HepG2 (cell line): Measurements from ENCODE around the gene TBX6.

ENCODE experiments used
- ATF4 ChIP-seq, 2 experiments: fragments of 450-650 bp in 1 of 2; sonication (generic) in 1 of 2; formaldehyde crosslinking; IDR thresholded peaks; 2 replicates each; pipeline versions ENCODE4 v1.5.0 to v1.8.0; 2020 to 2022; ENCODE audit warnings: mild to moderate bottlenecking in 1 of 2, missing genetic modification reagents in 1 of 2
- CTCF ChIP-seq: sonication (generic); formaldehyde crosslinking; IDR thresholded peaks from 2 replicates; pipeline ENCODE4 v1.5.0; 2020; ENCODE audit warnings: mild to moderate bottlenecking, missing genetic modification reagents, moderate library complexity
- FOSL1 ChIP-seq: sonication (generic); formaldehyde crosslinking; IDR thresholded peaks from 2 replicates; pipeline ENCODE4 v1.9.0; 2021; ENCODE audit warnings: missing genetic modification reagents, borderline replicate concordance
- HDAC6 ChIP-seq: fragments of 200-600 bp; sonication (generic); IDR thresholded peaks from 2 replicates; pipeline ENCODE4 v1.7.0; 2017; ENCODE audit warnings: mild to moderate bottlenecking, antibody characterized with exemption, low read length, low read depth
- LCORL ChIP-seq, 2 experiments: fragments of 450-650 bp in 1 of 2; sonication (generic) in 1 of 2; formaldehyde crosslinking in 1 of 2; IDR thresholded peaks; 2 replicates each; pipeline versions ENCODE4 v1.5.0 to v1.6.1; 2017 to 2020; ENCODE audit warnings: antibody characterized with exemption in 1 of 2, missing genetic modification reagents in 1 of 2
- SRF ChIP-seq: IDR thresholded peaks from 2 replicates; pipeline ENCODE4 v1.6.1; 2011; ENCODE audit warnings: mild to moderate bottlenecking, low read depth, low read length, moderate library complexity
- USF2 ChIP-seq, 2 experiments: sonication (generic) in 1 of 2; formaldehyde crosslinking in 1 of 2; IDR thresholded peaks; 2 replicates each; pipeline versions ENCODE4 v1.5.1 to v1.6.1; 2011 to 2020; ENCODE audit warnings: borderline replicate concordance in 1 of 2, low read depth in 1 of 2, low read length in 1 of 2, mild to moderate bottlenecking in 1 of 2, missing genetic modification reagents in 1 of 2, moderate library complexity in 1 of 2
- ZFP41 ChIP-seq: sonication (generic); formaldehyde crosslinking; IDR thresholded peaks from 2 replicates; pipeline ENCODE4 v1.4.0; 2020; ENCODE audit warnings: mild to moderate bottlenecking, missing genetic modification reagents, borderline replicate concordance
- ZNF407 ChIP-seq: sonication (generic); formaldehyde crosslinking; IDR thresholded peaks from one replicate; pipeline ENCODE4 v1.5.1; 2020; ENCODE audit warnings: mild to moderate bottlenecking, missing genetic modification reagents; ENCODE audit errors: not compliant biosample characterization

GRCh38 chr16:30131869-30132475 is 40.2 kb upstream of the TBX6 start:
- TF ChIP-seq FOSL1 (CRISPR knock-in tag) (no peak), SRF (no peak), CTCF (no peak), ZNF407 (CRISPR knock-in tag) (no peak), ZFP41 (no peak), HDAC6 (no peak), LCORL (IDR thresholded peaks at IDR 0.05) (no peak), LCORL (CRISPR knock-in tag; IDR thresholded peaks at IDR 0.05) (no peak), USF2 (IDR thresholded peaks at IDR 0.05; ENCODE audit: low read depth, low read length) (no peak), USF2 (CRISPR knock-in tag; IDR thresholded peaks at IDR 0.05; ENCODE audit: borderline replicate concordance) (no peak), ATF4 (CRISPR knock-in tag; IDR thresholded peaks at IDR 0.05) (no peak)
